Fibroblast of the aortic adventitia (primary cell): ENCODE data around the gene TMPRSS6. TPM values are rescaled to one million over a fixed set of nuclear protein-coding genes. Genes with fewer than 3 reads are reported as not detected.
"Not testable (repeated sequence)": the region's sequence is repeated elsewhere in the genome, so short reads cannot be mapped to it uniquely, and the experiment has no call there.

Experiments
- DNase-seq: peaks from one replicate; pipeline ENCODE4 v3.0.0-alpha.2; 2010; ENCODE audit warnings: low read depth
- H3K4me3 ChIP-seq: 2 replicates; pipeline ENCODE4 v1.5.1; 2011; ENCODE audit warnings: low read depth, mild to moderate bottlenecking, control low read depth, low read length, moderate library complexity
- CTCF ChIP-seq: IDR thresholded peaks from 2 replicates; pipeline ENCODE4 v1.5.1; 2011; ENCODE audit warnings: mild to moderate bottlenecking, low read length, control low read depth, inconsistent platforms; ENCODE audit not compliant: insufficient read depth
- total RNA-seq: library from RNA; depleted of rRNA; stranded (reverse); fragments of >200 nt; gene quantifications from 2 replicates; pipeline ENCODE4 v1.2.3, GENCODE V29; 2012; ENCODE audit warnings: low replicate concordance

The TMPRSS6 gene
- total RNA-seq, 1 donor = not detected

- H3K4me3 ChIP-seq = no peak overlapping the region
- peak; percentile 99 for TF ChIP-seq CTCF
- peak; percentile 55 for DNase-seq
Measured at GRCh38 chr22:37077802-37078448, 31.6 kb downstream of the TMPRSS6 start.

GRCh38 chr22:37075822-37076433 is 33.6 kb downstream of the TMPRSS6 start:
- H3K4me3 ChIP-seq = no peak overlapping the region
- TF ChIP-seq CTCF = no peak
- no peak for DNase-seq

GRCh38 chr22:37075046-37075445 is 34.5 kb downstream of the TMPRSS6 start:
- DNase-seq = no peak
- no peak overlapping the region for H3K4me3 ChIP-seq
- TF ChIP-seq CTCF = no peak

GRCh38 chr22:37074537-37074936 is 35.0 kb downstream of the TMPRSS6 start:
- no peak for DNase-seq
- TF ChIP-seq CTCF = no peak
- no peak overlapping the region for H3K4me3 ChIP-seq

GRCh38 chr22:37072673-37073072 is 36.8 kb downstream of the TMPRSS6 start:
- H3K4me3 ChIP-seq = no peak overlapping the region
- no peak for DNase-seq
- no peak for TF ChIP-seq CTCF

- DNase-seq, H3K4me3 ChIP-seq: not testable (repeated sequence)
Measured at GRCh38 chr22:37071850-37072592, 37.5 kb downstream of the TMPRSS6 start.

GRCh38 chr22:37070744-37071143 is 38.8 kb downstream of the TMPRSS6 start:
- no peak for TF ChIP-seq CTCF
- H3K4me3 ChIP-seq = no peak overlapping the region
- DNase-seq = no peak
